ENCODE results near the gene TIMP3. TPM values are rescaled to one million over a fixed set of nuclear protein-coding genes. Genes with fewer than 3 reads are reported as not detected.

Gene TIMP3
- polyA plus RNA-seq, 1 donor (not counting 4 experiments of a cell fraction or from before 2014, with no cell fraction given): 34.3 TPM

- FAIRE-seq (no peak), DNase-seq (ENCODE audit: low read depth, low spot score) (no peak)
- H3K9me3 ChIP-seq (ENCODE audit: control insufficient read depth, low read depth, low read length): no peaks in the 10 kb centered on the region
- H3K9me1 ChIP-seq (ENCODE audit: control insufficient read depth, extremely low read depth, insufficient read depth, low read length): no peaks in the 10 kb centered on the region
- H3K79me2 ChIP-seq (ENCODE audit: control insufficient read depth, insufficient read depth, low read length): no peaks in the 10 kb centered on the region
- no peaks in the 10 kb centered on the region for H3K36me3 ChIP-seq (ENCODE audit: control insufficient read depth in 2 of 2, extremely low read depth in 1 of 2, insufficient read depth in 2 of 2, low read length in 2 of 2)
- TF ChIP-seq EZH2 (IDR thresholded peaks at IDR 0.05; ENCODE audit: low read length): no peak
- no peak for TF ChIP-seq CTCF (optimal IDR thresholded peaks at IDR 0.05 in 1 of 3, IDR thresholded peaks at IDR 0.05 in 1 of 3, conservative IDR thresholded peaks at IDR 0.05 in 1 of 3; ENCODE audit: extremely low read depth in 1 of 3, insufficient read depth in 2 of 3, low read length in 3 of 3)
- H3K4me3 ChIP-seq (ENCODE audit: control insufficient read depth in 2 of 3, extremely low read depth in 1 of 3, insufficient read depth in 2 of 3, low read depth in 1 of 3, low read length in 3 of 3): no peak overlapping the region
- H2AFZ ChIP-seq (ENCODE audit: control insufficient read depth, low read length): no peak overlapping the region
- H4K20me1 ChIP-seq (ENCODE audit: control insufficient read depth, extremely low read depth, insufficient read depth, low read length): no peaks in the 10 kb centered on the region
- peaks cover 5% of the 10 kb centered on the region for H3K27me3 ChIP-seq (ENCODE audit: control insufficient read depth, extremely low read depth, insufficient read depth, low read length)
- H3K4me1 ChIP-seq (ENCODE audit: control insufficient read depth, extremely low read depth, insufficient read depth, low read length): no peaks in the 10 kb centered on the region
- no peak overlapping the region for H3K9ac ChIP-seq (ENCODE audit: control insufficient read depth, extremely low read depth, insufficient read depth, low read length)
- H3K27ac ChIP-seq (ENCODE audit: control insufficient read depth, insufficient read depth, low read length): no peak overlapping the region
- H3K4me2 ChIP-seq (ENCODE audit: control insufficient read depth, extremely low read depth, insufficient read depth, low read depth, low read length): no peak overlapping the region
- dilution Hi-C loops (cut with MboI; ENCODE audit: extremely low pct_ligation_motif_present, low sequenced_read_pairs): loop anchor here (25.0 kb wide), 1 partner anchor 279 kb away; no protein-coding TSS in a partner anchor
These were observed 10.0 kb upstream of the TIMP3 start for GRCh38 chr22:32791485-32791884.

GRCh38 chr22:32793589-32793988 is 7.9 kb upstream of the TIMP3 start:
- dilution Hi-C loops (cut with MboI; ENCODE audit: extremely low pct_ligation_motif_present, low sequenced_read_pairs): loop anchor here (25.0 kb wide), 1 partner anchor 281 kb away; no protein-coding TSS in a partner anchor
- Histone ChIP-seq H3K9ac (ENCODE audit: control insufficient read depth, extremely low read depth, insufficient read depth, low read length) (no peak overlapping the region), H3K9me3 (ENCODE audit: control insufficient read depth, low read depth, low read length) (no peaks in the 10 kb centered on the region), H3K36me3 (ENCODE audit: control insufficient read depth in 2 of 2, extremely low read depth in 1 of 2, insufficient read depth in 2 of 2, low read length in 2 of 2) (no peaks in the 10 kb centered on the region), H3K79me2 (ENCODE audit: control insufficient read depth, insufficient read depth, low read length) (no peaks in the 10 kb centered on the region), H3K4me2 (ENCODE audit: control insufficient read depth, extremely low read depth, insufficient read depth, low read depth, low read length) (no peak overlapping the region), H3K9me1 (ENCODE audit: control insufficient read depth, extremely low read depth, insufficient read depth, low read length) (no peaks in the 10 kb centered on the region), H3K4me1 (ENCODE audit: control insufficient read depth, extremely low read depth, insufficient read depth, low read length) (peaks cover 3% of the 10 kb centered on the region), H3K27me3 (ENCODE audit: control insufficient read depth, extremely low read depth, insufficient read depth, low read length) (peaks cover 5% of the 10 kb centered on the region), H3K4me3 (ENCODE audit: control insufficient read depth in 2 of 3, extremely low read depth in 1 of 3, insufficient read depth in 2 of 3, low read depth in 1 of 3, low read length in 3 of 3) (no peak overlapping the region), H3K27ac (ENCODE audit: control insufficient read depth, insufficient read depth, low read length) (no peak overlapping the region), H2AFZ (ENCODE audit: control insufficient read depth, low read length) (no peak overlapping the region), H4K20me1 (ENCODE audit: control insufficient read depth, extremely low read depth, insufficient read depth, low read length) (no peaks in the 10 kb centered on the region)
- FAIRE-seq (no peak), DNase-seq (ENCODE audit: low read depth, low spot score) (no peak)
- TF ChIP-seq EZH2 (IDR thresholded peaks at IDR 0.05; ENCODE audit: low read length) (no peak), CTCF (optimal IDR thresholded peaks at IDR 0.05 in 1 of 3, IDR thresholded peaks at IDR 0.05 in 1 of 3, conservative IDR thresholded peaks at IDR 0.05 in 1 of 3; ENCODE audit: extremely low read depth in 1 of 3, insufficient read depth in 2 of 3, low read length in 3 of 3) (no peak)
